Type B pancreatic cell (in vitro differentiated cells): ENCODE results near the gene PLXNA2. TPM values are rescaled to one million over a fixed set of nuclear protein-coding genes. Genes with fewer than 3 reads are reported as not detected.
A peak's percentile ranks its signal among the peaks of the same experiment; 100 is the strongest.

ENCODE experiments used
- DNase-seq: peaks from one replicate; pipeline ENCODE4 v3.0.0; 2021; ENCODE audit warnings: mixed read lengths; ENCODE audit not compliant: unreplicated experiment; ENCODE audit errors: extremely low spot score
- H3K27ac Mint-ChIP-seq: 2 replicates; pipeline ENCODE4 v1.8.0; 2021; ENCODE audit warnings: mild to moderate bottlenecking, mixed read lengths
- H3K27me3 Mint-ChIP-seq: 2 replicates; pipeline ENCODE4 v1.8.0; 2021; ENCODE audit warnings: mixed read lengths
- H3K36me3 Mint-ChIP-seq: 2 replicates; pipeline ENCODE4 v1.8.0; 2021; ENCODE audit warnings: mixed read lengths
- H3K4me1 Mint-ChIP-seq: one replicate; pipeline ENCODE4 v1.8.0; 2021; ENCODE audit warnings: mixed read lengths; ENCODE audit not compliant: unreplicated experiment
- H3K4me3 Mint-ChIP-seq: 2 replicates; pipeline ENCODE4 v1.8.0; 2021; ENCODE audit warnings: mild to moderate bottlenecking, mixed read lengths
- H3K9me3 Mint-ChIP-seq: 2 replicates; pipeline ENCODE4 v1.8.0; 2021; ENCODE audit warnings: mixed read lengths
- total RNA-seq: library from RNA; stranded (reverse); gene quantifications from 2 replicates; pipeline ENCODE4 v1.2.1, GENCODE V29; 2021; ENCODE audit warnings: low replicate concordance
- TF ChIP-seq, protein P1 (sequence below): fragments of 200-600 bp; sonication (generic); conservative IDR thresholded peaks from 2 replicates; pipeline ENCODE4 v1.5.0; 2021; ENCODE audit warnings: antibody characterized with exemption, mild to moderate bottlenecking

PLXNA2 gene
- total RNA-seq, 1 donor from 2014 or later = 80.1 TPM

DNA sequence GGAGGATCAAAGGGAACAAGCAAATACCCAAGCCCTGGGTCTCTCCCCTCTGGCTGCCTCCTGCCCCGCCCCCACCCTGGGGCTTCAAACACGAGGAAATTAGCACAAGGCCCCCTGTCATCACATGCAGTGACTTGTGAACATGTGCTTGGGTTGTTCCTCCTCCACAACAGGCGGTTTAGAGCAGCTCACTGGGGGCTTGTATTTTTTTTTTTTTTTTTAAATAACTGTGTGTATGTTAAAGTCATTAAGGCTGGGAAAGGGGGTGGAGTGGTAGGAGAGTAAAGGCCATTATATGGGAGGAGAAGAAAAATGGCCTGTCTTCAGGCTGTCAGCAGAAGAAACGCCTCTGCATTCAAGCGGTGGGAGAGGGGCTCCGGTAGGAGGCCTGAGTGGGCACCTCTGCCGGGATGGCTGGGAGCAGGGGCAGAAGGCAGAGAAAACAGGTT is 64.2 kb downstream of the PLXNA2 start:
- H3K4me3 Mint-ChIP-seq = peak overlapping the region; percentile 76
- no peak for DNase-seq
- H3K27me3 Mint-ChIP-seq = no peaks in the 10 kb centered on the region
- H3K4me1 Mint-ChIP-seq = peaks cover 82% of the 10 kb centered on the region
- peaks cover 8% of the 10 kb centered on the region for H3K36me3 Mint-ChIP-seq
- H3K9me3 Mint-ChIP-seq = no peaks in the 10 kb centered on the region
- peak overlapping the region; percentile 91 for H3K27ac Mint-ChIP-seq
- TF ChIP-seq, protein P1, sequence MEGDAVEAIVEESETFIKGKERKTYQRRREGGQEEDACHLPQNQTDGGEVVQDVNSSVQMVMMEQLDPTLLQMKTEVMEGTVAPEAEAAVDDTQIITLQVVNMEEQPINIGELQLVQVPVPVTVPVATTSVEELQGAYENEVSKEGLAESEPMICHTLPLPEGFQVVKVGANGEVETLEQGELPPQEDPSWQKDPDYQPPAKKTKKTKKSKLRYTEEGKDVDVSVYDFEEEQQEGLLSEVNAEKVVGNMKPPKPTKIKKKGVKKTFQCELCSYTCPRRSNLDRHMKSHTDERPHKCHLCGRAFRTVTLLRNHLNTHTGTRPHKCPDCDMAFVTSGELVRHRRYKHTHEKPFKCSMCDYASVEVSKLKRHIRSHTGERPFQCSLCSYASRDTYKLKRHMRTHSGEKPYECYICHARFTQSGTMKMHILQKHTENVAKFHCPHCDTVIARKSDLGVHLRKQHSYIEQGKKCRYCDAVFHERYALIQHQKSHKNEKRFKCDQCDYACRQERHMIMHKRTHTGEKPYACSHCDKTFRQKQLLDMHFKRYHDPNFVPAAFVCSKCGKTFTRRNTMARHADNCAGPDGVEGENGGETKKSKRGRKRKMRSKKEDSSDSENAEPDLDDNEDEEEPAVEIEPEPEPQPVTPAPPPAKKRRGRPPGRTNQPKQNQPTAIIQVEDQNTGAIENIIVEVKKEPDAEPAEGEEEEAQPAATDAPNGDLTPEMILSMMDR = no peak

DNA sequence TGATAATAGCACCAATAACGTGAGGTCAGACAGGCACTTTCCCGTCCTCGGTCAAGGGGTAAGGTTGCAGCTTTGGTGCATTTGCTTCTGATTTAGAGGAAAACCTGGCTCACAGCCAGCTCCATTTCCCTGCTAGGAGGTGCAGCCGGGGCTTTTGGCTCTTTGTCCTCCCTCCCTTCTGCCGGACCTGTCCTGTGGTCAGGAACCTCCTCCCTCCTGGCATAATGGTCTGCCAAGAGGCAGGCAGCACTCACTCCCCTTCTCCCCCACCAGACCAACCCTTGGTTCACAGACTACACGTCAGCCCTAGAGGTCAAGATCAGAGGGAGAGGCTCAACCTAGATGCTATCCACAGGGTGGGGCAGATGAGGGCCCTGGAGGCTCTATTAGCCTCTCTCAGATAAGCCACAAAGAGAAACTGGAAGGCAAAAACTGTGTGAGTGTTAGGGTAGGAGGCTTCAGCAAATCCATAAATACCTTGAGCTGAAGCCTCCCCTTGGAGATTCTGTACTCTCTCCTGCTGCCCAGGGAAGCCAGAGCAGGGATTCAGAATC is 64.8 kb downstream of the PLXNA2 start:
- Mint-ChIP-seq H3K36me3 (peaks cover 7% of the 10 kb centered on the region), H3K4me3 (peak overlapping the region; percentile 76), H3K4me1 (peaks cover 78% of the 10 kb centered on the region), H3K27ac (peak overlapping the region; percentile 91), H3K9me3 (no peaks in the 10 kb centered on the region), H3K27me3 (no peaks in the 10 kb centered on the region)
- no peak for DNase-seq
- TF ChIP-seq, protein P1 = no peak

DNA sequence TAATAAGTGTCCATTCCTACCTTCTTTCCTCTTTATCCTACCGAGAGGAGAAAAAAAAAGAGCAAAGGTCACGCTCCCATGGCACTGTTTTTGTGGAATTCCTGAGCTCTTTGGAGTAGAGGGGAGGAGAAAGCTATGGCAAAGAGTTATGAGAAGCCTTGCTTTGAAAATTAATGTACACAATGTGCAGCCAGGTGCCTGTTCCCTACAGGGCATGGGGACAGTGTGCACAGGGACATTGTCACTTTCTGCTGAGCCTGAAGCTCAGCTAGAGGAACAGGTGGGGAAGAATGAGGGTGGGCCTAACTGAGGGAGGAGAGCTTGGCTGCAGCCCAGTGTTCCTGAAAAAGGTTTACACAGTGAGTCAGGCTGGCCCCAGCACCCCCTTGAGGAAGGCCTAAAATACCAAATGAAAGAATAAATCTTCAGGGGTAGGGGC is 66.1 kb downstream of the PLXNA2 start:
- H3K4me1 Mint-ChIP-seq = peaks cover 78% of the 10 kb centered on the region
- H3K36me3 Mint-ChIP-seq = peaks cover 13% of the 10 kb centered on the region
- no peaks in the 10 kb centered on the region for H3K9me3 Mint-ChIP-seq
- H3K27me3 Mint-ChIP-seq = no peaks in the 10 kb centered on the region
- no peak for DNase-seq
- H3K27ac Mint-ChIP-seq = peak overlapping the region; percentile 91
- TF ChIP-seq, protein P1 = no peak
- H3K4me3 Mint-ChIP-seq = peak overlapping the region; percentile 36

DNA sequence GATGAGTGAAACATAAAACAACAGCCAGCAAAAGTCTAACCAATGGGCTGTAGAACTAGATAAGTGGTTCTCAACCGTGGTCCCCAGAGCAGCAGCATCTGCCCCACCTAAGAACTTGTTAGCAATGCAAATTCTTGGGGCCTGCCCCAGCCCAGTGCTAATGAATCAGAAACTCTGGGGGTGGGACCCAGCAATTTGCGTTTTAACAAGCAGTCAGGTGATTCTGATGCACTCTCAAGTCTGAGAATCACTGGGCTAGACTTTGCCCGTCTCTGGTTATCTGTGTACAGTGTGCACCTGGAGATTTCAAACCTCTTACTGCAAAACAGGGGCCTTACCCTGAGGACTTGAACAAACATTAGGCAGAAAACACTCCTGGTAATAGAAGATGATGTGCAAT is 66.5 kb downstream of the PLXNA2 start:
- Mint-ChIP-seq H3K27me3 (no peaks in the 10 kb centered on the region), H3K4me1 (peaks cover 77% of the 10 kb centered on the region), H3K36me3 (peaks cover 13% of the 10 kb centered on the region), H3K27ac (peak overlapping the region; percentile 91), H3K9me3 (no peaks in the 10 kb centered on the region), H3K4me3 (peak overlapping the region; percentile 34)
- TF ChIP-seq, protein P1 = no peak
- DNase-seq = no peak

DNA sequence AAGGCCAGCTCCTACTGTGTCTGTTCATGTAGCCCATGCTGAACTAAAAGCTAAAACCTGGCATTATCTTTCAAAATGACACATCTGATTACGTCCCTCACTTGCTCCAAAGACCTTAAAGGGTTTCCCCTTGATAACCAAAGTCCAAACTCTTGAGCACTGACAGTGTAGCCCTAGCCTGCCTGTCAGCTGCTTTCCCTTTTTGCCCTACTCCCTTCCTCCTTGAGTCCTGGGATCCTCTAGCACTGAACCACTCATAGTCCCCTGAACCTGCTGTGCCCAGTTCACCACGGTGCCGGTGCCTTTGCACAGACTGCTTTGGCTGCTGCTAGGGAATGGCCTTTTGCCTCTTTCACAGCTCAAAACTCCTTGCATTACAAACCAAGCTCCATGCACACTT is 67.5 kb downstream of the PLXNA2 start:
- no peaks in the 10 kb centered on the region for H3K27me3 Mint-ChIP-seq
- no peak overlapping the region for H3K4me3 Mint-ChIP-seq
- peaks cover 77% of the 10 kb centered on the region for H3K4me1 Mint-ChIP-seq
- H3K9me3 Mint-ChIP-seq = no peaks in the 10 kb centered on the region
- no peak for DNase-seq
- TF ChIP-seq, protein P1 = no peak
- H3K27ac Mint-ChIP-seq = peak overlapping the region; percentile 58
- peaks cover 13% of the 10 kb centered on the region for H3K36me3 Mint-ChIP-seq

DNA sequence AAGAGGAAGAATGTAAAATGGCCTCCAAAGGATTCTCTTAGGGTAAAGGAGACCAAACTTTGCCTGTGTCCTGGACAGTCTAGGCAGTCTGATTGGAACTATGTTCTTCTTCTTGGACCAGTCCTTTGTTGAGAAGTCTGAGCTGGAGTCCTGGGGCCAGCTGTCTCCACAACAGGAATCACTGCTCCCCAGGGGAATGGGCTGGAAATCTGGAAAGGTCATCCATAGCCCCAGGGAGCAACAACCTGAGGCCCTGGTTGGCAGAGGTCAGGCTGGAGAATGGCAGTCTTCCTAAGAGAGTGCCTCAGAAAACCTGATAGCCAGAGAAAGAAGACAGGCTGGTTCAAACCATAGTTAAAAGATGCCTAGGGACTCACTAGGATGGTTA is 68.7 kb downstream of the PLXNA2 start:
- H3K27me3 Mint-ChIP-seq = no peaks in the 10 kb centered on the region
- no peak overlapping the region for H3K4me3 Mint-ChIP-seq
- no peak for DNase-seq
- no peaks in the 10 kb centered on the region for H3K9me3 Mint-ChIP-seq
- TF ChIP-seq, protein P1 = no peak
- H3K27ac Mint-ChIP-seq = no peak overlapping the region
- H3K4me1 Mint-ChIP-seq = peaks cover 71% of the 10 kb centered on the region
- H3K36me3 Mint-ChIP-seq = peaks cover 18% of the 10 kb centered on the region
